GM15510 (cell line): ENCODE results near the gene GRPEL2.

ENCODE experiments used
- POLR2A ChIP-seq: IDR thresholded peaks from 3 replicates; pipeline ENCODE4 v1.6.1; 2011; ENCODE audit warnings: borderline replicate concordance; ENCODE audit not compliant: insufficient read length; ENCODE audit errors: extremely low read depth

The GRPEL2 gene

DNA sequence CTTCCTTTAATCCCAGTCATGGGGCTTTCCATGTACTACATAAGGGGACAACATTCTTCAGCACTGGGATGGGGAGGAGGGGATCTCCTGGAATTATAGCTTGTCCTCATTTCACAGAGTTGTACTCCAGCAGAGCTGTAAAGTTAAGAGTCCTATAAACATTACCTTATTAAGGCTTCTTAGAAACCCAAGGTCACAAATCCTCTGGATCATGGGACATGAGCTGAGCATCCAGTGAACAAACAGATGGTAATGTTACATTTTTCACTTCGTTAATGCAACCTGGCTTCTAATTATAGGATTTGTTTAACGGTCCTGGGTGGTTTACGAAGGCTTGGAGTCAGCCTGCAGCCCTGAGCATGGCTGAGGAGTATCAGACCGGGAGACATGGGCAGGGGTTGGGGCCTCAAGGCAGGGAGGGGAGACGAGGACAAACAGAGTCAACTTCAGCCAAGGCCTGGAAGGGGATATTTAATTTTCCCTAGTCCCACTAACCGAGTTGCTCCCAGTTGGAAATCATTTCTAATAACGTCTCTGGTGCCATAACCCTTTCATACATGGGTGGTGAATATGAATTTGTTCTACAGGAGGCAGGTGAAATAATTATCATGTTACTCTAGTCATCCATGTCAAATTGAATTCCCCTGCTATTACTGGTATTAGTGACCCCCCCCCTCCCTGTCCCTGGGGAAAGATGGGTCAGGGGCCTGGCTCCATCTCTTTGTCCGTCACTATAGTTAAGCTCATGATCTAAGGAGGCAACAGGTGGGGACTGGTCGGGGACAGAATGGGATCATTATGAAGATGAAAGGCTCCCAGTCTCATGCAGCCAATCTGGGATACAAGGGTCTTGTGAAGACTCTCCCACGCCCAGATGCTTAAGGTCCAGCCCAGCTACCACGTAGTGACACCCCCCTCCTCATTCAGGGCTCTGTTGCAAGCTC, 44.5 kb downstream of the GRPEL2 start:
- TF ChIP-seq POLR2A: no peak

DNA sequence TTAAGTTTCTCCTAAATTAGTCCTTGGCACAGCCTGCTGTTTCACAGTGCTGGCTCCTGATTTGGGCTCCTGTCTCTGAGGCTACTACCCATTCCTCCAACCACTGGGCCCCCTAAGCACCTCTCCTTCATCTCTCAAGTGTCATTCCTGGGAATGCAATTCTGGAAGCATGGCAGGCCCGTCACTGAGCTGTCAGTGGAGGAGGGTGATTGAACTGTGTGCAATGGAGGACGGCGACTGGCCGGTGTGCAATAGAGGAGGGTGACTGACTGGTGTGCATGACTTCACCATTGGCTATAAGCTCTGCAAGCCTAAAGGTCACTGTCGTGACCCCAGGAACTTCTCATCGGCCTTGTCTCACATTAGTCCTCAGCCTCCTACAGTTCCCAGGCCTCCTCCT, 46.2 kb downstream of the GRPEL2 start:
- TF ChIP-seq POLR2A: no peak

DNA sequence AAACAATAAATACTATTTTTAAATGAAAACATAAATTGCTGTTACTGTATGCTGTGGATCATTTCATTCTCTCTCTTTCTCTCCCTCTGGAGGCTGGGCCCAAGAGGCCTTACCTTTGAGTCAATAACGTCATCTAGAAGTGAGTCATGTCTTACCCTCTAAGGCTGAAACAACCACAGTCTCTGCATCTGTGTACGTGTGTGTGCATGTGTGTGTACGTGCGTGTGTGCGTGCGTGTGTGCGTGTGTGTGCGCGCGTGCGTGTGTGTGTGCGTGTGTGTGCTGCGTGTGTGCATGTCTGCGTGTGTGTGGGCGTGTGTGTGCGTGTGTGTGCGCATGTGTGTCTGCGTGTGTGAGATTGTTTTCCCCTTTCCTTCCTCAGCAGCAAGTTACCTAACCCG, 47.4 kb downstream of the GRPEL2 start:
- no peak for TF ChIP-seq POLR2A

DNA sequence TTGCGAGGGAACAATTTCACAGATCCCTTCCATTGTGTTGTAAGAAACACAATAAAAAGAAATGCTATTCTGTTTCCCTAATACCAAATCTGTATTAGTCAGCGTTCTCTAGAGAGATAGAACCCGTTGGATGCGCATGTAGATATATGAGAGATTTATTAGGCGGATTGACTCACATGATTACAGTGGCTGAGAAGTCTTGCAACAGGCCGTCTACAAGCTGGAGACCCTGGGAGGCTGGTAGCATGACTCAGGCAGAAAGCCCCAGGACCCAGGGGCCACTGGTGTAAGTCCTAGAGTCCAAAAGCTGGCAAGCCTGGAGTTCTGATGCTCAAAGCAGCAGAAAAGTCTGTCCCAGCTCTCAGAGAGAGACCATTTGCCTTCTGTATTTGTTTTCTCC, 52.2 kb downstream of the GRPEL2 start:
- no peak for TF ChIP-seq POLR2A

DNA sequence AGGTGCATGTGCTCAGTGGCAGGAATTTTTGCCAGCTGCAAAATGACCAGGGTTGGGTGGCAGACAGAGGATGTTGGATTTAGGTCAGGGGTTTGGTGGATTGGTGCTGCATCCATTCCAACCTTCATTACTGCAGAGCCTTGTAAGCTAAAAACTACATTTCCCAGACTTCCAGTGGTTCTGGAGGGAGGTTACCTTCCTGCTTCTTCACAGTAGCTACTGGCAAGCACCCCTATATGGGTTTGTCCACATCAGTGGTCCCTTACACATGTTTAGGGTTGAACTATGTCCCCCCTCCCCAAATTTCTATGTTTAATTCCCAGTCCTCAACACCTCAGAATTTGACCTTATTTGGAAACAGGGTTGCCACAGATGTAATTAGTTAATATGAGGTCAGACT, 54.5 kb downstream of the GRPEL2 start:
- TF ChIP-seq POLR2A: no peak

DNA sequence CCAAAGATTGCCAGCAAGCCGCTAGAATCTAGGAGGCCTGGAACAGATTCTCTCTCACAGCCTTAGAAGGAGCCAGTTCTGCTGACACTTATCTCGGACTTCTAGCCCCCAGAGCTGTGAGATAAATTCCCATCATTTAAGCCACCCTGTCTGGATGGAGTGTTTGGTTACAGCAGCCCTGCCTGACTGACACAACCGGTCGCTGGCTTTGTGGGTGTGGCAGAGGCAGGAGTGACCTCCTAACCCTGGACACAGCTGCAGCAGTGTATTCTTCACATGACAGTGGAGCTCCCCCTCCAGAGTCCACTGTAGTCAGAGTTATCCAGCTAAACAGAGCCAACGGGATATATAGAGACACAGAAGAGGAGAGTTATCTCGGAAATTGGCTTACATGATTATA, 55.0 kb downstream of the GRPEL2 start:
- no peak for TF ChIP-seq POLR2A

DNA sequence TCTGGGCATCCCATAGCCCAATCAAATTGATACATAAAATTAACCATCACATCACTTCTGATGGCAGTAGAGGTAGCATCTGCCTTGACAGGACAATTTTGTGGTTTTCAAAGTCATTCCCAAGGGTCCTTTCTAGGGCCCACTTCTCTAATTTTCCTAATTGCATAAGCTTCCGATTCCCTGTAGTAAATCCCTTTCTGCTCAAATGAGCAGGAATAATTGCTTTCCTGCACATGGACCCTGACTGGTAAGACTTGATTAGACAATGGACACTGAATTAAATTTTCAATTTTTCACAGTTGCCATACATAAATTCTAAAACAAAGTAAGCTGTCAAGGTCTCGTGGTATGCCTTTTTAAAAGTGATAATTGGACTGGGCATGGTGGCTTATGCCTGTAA, 55.8 kb downstream of the GRPEL2 start:
- TF ChIP-seq POLR2A: no peak

DNA sequence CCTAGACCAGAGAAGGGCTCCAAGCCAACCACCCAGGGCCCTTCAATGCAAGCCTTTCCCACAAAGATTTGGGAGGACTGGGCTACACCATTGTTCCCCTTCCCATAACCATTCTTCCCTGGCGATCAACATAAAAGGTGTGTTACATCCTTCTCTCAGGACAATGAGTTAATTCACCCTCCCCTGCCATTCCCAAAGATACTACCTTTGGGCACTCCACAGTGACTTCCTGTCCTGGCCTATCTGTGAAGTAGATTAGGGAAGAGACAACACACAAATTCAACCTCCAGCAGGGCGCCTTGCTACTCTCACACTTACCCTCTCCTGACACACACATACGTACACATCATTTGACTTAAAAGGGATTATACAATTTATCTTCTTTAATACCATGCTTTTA, 57.0 kb downstream of the GRPEL2 start:
- no peak for TF ChIP-seq POLR2A
